Left hindlimb (tissue), 1 donor: ENCODE measurements around the gene TALDO1.

Experiments
- DNase-seq: peaks from one replicate; pipeline ENCODE4 v3.0.0-alpha.2; 2018

Gene TALDO1

GRCh38 chr11:802018-802617 lies 54.9 kb downstream of the TALDO1 start:
- no peak for DNase-seq

GRCh38 chr11:802693-803466 lies 55.6 kb downstream of the TALDO1 start:
- DNase-seq: no peak

DNA sequence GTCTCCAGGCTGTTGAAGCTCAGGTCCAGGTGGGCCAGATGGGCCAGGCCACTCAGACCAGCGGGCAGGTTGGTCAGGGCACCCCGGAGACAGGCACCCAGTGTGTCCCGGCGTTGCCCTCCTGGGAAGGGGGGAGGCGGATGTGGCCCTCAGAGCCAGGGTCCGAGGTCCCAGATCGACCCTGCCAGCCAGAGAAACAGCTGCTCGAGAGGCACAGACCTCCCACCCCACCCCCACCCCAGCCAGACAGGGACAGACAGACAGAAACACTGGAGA lies 56.1 kb downstream of the TALDO1 start:
- no peak for DNase-seq

DNA sequence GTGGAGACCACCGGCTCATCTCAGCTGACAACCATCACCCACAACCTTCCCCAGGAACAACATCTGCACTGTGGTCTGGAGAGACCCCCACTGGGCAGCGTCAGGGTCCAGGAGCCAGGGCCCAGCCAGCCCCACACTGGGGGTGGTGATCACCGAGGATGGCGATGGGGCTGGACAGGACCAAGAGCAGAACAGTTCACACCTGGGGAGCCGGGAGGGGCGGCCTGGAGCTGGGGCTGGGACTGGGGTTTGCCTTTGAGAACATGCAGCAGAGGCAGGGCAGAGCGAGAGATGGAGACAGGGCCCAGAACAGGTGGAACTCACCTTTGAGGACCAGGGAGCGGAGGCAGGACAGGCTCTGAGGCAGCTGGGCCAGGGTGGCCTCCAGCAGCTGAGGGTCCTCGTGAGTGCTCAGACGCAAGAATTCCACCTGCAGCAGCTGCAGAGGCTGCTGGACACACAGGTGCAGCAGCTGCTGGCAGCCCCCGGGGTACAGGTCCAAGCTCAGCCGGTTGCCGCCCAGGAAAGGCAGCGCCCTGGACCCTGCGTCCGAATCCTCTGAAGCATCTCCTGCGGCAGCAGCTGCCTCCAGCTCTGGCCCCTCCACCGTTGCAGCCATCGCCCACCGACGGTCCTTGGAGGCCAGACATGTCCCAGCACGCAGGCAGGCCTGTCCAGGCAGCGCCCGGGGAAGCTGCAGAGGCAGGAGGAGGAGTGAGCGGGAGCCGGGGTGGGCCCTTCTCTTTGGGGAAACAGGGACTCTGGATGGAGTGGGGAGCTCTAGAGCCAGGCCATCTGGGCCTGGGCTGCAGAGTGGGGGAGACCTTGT lies 56.7 kb downstream of the TALDO1 start:
- no peak for DNase-seq

DNA sequence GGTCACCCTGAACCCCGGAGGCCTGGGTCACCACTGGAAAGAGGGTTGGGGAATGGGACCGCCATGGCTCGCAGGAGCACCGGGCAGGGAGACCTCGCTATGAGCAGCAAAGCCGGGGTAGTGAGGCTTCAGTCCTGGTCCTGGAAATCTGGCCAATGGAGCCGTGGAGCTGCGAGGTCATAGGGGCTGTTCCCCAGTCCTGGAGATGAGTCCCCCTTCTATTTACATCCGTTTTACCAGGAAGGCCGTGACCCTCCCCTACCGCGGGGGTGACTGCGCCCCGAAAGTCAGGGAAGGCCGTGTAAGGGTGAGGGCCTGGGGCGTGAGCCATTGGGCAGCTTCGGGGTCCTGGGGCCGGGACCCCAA lies 57.3 kb downstream of the TALDO1 start:
- DNase-seq: no peak

DNA sequence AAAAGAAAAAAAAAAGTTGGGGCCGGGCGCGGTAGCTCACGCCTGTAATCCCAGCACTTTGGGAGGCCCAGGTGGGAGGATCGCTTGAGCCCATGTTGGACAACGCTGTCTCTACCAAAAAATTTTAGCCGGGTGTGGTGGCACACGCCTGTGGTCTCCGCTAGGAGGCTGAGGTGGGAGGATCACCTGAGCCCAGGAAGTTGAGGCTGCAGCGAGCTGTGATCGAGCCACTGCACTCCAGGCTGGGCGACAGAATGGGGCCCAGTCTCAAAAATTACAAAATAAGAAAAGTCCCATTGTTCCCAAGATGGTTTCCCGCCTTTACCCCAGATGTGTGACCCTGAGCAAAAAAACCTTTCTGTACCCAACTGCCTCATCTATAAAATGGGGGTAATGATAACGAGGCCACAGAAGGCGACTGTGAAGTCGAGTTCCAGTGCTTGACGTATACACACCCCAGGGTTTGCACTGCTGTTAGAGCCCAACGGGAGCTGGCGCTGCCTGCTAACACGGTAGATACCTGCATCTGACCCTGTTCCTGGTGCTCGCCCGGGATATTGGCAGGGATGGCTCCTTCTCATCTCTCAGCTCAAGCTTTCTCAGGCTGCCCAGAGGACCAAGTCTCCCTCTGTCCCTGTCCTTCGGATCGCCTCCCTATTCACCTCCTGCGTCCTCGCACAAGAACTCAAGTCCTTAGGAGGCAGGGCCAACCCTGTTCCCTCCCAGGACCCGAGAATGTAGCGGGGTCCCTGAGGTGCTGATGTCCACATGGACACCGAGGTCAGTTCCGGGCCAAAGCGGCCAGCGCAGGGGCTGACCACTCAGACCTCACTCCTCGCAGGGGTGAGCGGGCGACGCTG lies 61.4 kb downstream of the TALDO1 start:
- no peak for DNase-seq

- DNase-seq: peak; percentile 98
Measured at GRCh38 chr11:809287-810039, 62.2 kb downstream of the TALDO1 start, which contains the start of gene RPLP2. Gene RPLP2, plus strand, starts transcription at chr11:809967. Its CDS starts 268 bp downstream, at chr11:810235.

GRCh38 chr11:810040-810567 lies 62.8 kb downstream of the TALDO1 start:
- DNase-seq: no peak

GRCh38 chr11:811446-812245 lies 64.4 kb downstream of the TALDO1 start:
- DNase-seq: no peak

DNA sequence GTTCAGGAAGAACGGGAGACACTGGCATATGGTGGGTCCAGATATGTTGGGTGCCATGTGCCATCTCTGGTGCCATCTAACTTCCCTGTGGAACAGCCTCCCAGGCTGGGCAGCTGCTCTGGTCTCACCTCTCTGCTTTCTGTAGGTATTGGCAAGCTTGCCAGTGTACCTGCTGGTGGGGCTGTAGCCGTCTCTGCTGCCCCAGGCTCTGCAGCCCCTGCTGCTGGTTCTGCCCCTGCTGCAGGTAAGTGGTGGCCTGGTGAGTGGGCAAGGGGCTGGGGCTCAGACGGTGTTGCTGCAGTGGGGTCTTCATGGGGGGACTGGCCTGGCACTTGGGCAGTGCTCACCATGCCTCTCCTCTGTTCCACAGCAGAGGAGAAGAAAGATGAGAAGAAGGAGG lies 65.1 kb downstream of the TALDO1 start:
- DNase-seq: no peak

- DNase-seq: no peak
Measured at GRCh38 chr11:813072-813455, 65.8 kb downstream of the TALDO1 start.

DNA sequence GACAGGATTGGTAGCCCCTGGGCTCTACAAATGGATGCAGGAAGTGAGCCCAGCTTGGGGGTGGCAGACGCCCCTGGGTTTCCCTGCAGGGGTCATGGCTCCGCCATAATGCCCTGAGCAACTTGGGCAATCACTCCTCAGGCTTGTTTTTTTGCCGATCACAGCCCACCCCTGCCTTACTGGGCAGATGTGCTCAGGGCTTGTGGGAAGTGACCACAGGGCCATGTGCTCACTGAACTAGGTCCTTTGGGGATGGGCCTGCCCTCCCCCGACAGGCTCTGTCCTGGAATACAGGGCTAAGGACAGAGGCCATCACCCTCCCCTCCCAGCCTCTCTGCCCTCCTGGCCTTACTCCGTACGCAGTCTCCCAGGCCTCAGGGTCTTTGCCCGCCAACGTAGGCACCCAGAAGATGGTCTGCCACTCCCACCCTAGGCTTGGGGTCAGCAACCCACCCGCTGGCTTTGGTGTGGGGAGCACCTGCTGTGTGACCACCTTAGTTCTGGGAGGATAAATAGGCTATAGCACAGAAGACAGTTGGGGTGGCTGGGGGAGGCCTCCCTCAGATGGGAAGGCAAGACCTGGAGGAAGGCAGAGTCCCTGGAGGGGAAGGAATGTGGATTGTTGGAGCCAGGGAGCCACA lies 66.3 kb downstream of the TALDO1 start:
- no peak for DNase-seq
